Mucosa of rectum (tissue), 2 donors: ENCODE measurements around the gene CCDC85C.

Experiments
- H3K27ac ChIP-seq, 2 donors: one replicate each; pipeline ENCODE4 v1.7.0; 2013; ENCODE audit warnings: inconsistent platforms in 2 of 2, low read depth in 2 of 2, low read length in 2 of 2
- H3K27me3 ChIP-seq, 2 donors: one replicate each; pipeline ENCODE4 v1.7.0; 2013; ENCODE audit warnings: low read length in 2 of 2; ENCODE audit not compliant: control insufficient read depth in 2 of 2, insufficient read depth in 2 of 2
- H3K36me3 ChIP-seq, 2 donors: one replicate each; pipeline ENCODE4 v1.7.0; 2013; ENCODE audit warnings: low read length in 2 of 2; ENCODE audit not compliant: control insufficient read depth in 2 of 2, insufficient read depth in 2 of 2
- H3K4me1 ChIP-seq, 2 donors: one replicate each; pipeline ENCODE4 v1.7.0; 2013; ENCODE audit warnings: low read length in 2 of 2, mild to moderate bottlenecking in 1 of 2; ENCODE audit not compliant: control insufficient read depth in 2 of 2, insufficient read depth in 2 of 2
- H3K4me3 ChIP-seq, 2 donors: one replicate each; pipeline ENCODE4 v1.7.0; 2013; ENCODE audit warnings: low read length in 2 of 2
- H3K9ac ChIP-seq, 2 donors: one replicate each; pipeline ENCODE4 v1.7.0; 2013; ENCODE audit warnings: low read length in 2 of 2, low read depth in 1 of 2, mild to moderate bottlenecking in 1 of 2
- H3K9me3 ChIP-seq, 2 donors: one replicate each; pipeline ENCODE4 v1.7.0; 2013; ENCODE audit warnings: low read length in 2 of 2; ENCODE audit not compliant: control insufficient read depth in 2 of 2
- donor health status: healthy.
- donor health status: Normal muscosa, but diverticular disease.

CCDC85C gene

GRCh38 chr14:99548255-99548654 is 55.8 kb downstream of the CCDC85C start:
- Histone ChIP-seq H3K4me3 (no peak overlapping the region), H3K9me3 (no peaks in the 10 kb centered on the region), H3K36me3 (no peaks in the 10 kb centered on the region), H3K4me1 (peaks cover 18 to 21% of the 10 kb centered on the region in 2 donors), H3K9ac (no peak overlapping the region), H3K27me3 (no peaks in the 10 kb centered on the region), H3K27ac (no peak overlapping the region)

DNA sequence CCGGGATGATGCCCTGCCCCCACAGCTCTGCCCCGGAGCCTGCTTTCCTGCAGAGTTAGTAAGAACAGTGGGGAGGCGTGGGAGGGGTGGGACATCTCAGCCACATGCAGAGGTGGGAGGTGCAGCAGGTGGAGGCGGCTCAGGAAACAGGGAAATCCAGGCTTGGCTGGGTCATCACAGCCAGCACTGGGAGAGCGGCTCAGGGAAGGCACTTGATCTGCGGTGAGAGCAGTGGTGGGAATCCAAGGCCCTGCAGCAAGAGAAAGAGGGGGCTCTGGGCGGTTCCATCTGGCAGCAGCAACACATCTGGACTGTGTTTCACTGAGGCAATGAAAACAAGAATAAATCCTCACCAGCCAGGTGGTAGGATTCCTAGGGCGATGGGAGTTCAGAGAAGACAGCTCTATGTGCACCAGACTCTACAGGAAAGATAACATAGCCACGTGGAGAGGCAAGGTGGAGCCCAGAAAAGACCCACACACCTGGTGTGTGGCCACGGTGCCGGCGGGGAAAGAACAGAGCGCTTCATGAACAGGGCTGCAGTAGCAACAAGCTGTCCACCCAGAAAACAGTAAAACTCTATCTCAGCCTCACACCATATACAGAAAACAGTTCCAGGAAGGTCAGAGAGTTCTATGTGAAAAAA is 57.6 kb downstream of the CCDC85C start:
- Histone ChIP-seq H3K9me3 (no peaks in the 10 kb centered on the region), H3K4me3 (no peak overlapping the region), H3K27me3 (no peaks in the 10 kb centered on the region), H3K4me1 (peaks cover 5 to 7% of the 10 kb centered on the region in 2 donors), H3K36me3 (no peaks in the 10 kb centered on the region), H3K9ac (no peak overlapping the region), H3K27ac (no peak overlapping the region)

DNA sequence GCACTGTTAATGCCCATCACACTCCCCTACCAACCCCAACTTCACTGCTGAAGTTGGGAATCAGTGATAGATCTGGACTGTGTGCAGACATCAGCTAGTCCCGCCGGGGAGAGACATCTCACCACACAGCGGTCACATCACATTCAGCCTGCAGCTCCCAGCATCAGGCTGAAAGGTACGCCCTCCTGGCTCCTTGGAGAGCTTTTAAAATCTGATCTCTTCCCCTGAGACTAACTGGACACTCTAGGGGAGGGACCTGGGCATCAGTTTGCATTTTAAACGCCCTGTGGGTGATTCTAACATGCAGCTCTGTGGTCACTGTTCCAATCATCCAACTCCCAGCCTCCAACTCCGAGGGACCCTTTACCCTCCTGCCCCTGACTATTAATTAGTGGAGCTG is 58.4 kb downstream of the CCDC85C start:
- no peaks in the 10 kb centered on the region for H3K27me3 ChIP-seq

DNA sequence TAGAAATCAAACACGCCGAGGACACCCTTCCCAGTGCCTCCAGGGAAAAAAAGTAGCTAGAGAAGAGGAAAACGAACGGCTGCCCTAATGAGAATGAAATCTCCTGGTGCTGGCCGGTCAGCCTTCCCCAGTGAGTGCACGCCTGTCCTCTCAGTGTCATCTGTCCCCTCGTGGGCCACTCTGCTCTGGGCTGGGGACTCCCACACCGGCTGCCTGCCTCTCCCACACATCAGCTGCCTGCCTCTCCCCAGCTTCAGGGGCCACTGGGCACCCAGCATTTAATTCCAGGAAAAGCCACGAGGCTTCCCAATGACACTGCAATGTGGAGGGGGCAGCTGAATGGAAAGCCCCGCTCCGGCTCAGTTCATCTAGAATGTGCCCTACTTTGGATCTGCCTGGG is 59.0 kb downstream of the CCDC85C start:
- Histone ChIP-seq H3K27me3 (no peaks in the 10 kb centered on the region), H3K4me3 (no peak overlapping the region), H3K4me1 (peaks cover 0 to 3% of the 10 kb centered on the region in 2 donors), H3K36me3 (no peaks in the 10 kb centered on the region), H3K9me3 (no peaks in the 10 kb centered on the region), H3K27ac (no peak overlapping the region), H3K9ac (no peak overlapping the region)

More for the DNA sequence above, 58.4 kb downstream of the CCDC85C start:
- no peak overlapping the region for H3K27ac ChIP-seq
- peaks cover 0 to 3% of the 10 kb centered on the region in 2 donors for H3K4me1 ChIP-seq
- H3K4me3 ChIP-seq, result no peak overlapping the region
- no peak overlapping the region for H3K9ac ChIP-seq
- no peaks in the 10 kb centered on the region for H3K36me3 ChIP-seq
- H3K9me3 ChIP-seq, result no peaks in the 10 kb centered on the region

DNA sequence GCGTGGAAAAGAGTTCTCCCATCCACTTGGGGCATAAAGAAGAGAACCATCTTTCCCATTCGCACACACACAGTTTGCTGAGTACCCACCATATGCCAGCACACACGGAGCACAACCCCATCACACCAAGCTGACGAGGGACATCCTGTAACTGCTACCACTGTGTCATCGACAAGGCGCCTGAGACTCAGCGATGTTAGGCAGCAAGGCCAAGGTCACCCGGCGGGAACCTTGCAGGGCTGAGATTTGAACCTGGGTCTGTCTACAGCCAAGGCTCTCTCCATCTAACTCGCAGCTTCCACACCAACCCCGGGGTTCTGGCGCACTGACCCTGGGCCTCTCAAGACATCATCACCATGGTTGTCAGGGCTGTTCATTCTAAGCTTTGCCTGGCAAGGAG is 60.0 kb downstream of the CCDC85C start:
- Histone ChIP-seq H3K27me3 (no peaks in the 10 kb centered on the region), H3K9ac (no peak overlapping the region), H3K9me3 (no peaks in the 10 kb centered on the region), H3K27ac (no peak overlapping the region), H3K4me3 (no peak overlapping the region), H3K36me3 (no peaks in the 10 kb centered on the region), H3K4me1 (peaks cover 0 to 3% of the 10 kb centered on the region in 2 donors)

GRCh38 chr14:99543370-99543769 is 60.6 kb downstream of the CCDC85C start:
- H3K4me3 ChIP-seq, result no peak overlapping the region
- H3K9me3 ChIP-seq, result no peaks in the 10 kb centered on the region
- no peak overlapping the region for H3K9ac ChIP-seq
- H3K27me3 ChIP-seq, result no peaks in the 10 kb centered on the region
- peaks cover 0 to 3% of the 10 kb centered on the region in 2 donors for H3K4me1 ChIP-seq
- no peak overlapping the region for H3K27ac ChIP-seq
- no peaks in the 10 kb centered on the region for H3K36me3 ChIP-seq

DNA sequence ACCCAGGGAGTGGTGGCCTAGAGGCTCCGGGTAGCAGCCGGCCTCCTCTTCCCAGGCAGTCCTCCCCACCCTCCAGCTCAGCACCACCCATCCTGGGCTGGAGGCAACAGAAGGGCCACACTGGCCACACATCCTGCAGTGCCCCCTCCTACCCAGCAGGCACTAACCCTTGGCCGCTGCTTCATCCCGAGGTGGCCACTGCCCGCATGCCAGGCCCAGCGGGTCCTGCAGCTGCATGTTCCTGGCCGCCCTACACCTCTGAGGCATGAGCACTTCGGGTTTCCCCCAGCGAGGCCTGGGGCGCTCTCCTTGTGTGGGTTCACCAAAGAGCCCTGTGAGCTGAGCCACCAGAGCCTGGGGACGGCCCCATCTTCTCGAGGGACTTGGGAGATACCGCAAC is 61.4 kb downstream of the CCDC85C start:
- no peak overlapping the region for H3K27ac ChIP-seq
- H3K4me3 ChIP-seq, result no peak overlapping the region
- no peaks in the 10 kb centered on the region for H3K36me3 ChIP-seq
- H3K9ac ChIP-seq, result no peak overlapping the region
- no peaks in the 10 kb centered on the region for H3K9me3 ChIP-seq
- no peaks in the 10 kb centered on the region for H3K27me3 ChIP-seq
- peaks cover 0 to 3% of the 10 kb centered on the region in 2 donors for H3K4me1 ChIP-seq

DNA sequence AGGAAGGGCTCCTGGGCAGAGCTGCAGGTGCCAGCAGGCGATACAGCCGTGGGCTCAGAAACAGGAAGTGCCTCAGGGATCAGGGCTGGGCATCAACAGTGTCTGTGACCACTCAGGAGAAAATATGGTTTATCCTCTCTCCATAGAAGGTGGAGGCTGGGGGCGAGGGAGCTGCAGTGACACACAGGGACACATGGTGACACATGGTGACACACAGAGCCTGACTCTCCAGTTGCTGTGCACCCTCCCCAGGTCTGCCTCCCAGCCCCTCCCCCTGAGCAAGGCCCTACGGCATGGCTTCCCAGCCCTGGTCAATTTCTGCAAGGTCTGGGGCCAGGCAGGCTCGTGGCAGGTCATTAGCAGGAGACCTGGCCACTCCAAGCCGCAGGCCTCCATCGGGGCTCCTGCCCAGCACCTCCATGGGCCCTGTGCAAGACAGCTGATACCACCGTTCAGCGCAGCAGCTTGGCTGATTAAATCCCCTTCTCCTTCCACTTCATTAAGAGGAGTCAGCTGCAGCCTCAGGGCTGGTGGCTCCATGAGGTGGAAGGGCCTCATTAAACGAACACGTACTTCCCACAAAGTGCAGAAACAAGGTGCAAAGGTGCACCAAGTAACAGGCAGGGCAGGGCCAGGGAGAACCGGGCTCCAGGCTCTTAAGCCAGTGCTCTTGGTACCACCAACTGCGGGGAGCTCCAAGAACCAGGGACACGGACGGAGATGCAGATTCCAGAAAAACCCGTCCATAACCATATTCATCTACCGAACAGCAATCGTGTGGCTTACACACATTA is 62.1 kb downstream of the CCDC85C start:
- Histone ChIP-seq H3K36me3 (no peaks in the 10 kb centered on the region), H3K9ac (no peak overlapping the region), H3K4me3 (no peak overlapping the region), H3K27ac (no peak overlapping the region), H3K9me3 (no peaks in the 10 kb centered on the region), H3K4me1 (peaks cover 0 to 3% of the 10 kb centered on the region in 2 donors), H3K27me3 (no peaks in the 10 kb centered on the region)

DNA sequence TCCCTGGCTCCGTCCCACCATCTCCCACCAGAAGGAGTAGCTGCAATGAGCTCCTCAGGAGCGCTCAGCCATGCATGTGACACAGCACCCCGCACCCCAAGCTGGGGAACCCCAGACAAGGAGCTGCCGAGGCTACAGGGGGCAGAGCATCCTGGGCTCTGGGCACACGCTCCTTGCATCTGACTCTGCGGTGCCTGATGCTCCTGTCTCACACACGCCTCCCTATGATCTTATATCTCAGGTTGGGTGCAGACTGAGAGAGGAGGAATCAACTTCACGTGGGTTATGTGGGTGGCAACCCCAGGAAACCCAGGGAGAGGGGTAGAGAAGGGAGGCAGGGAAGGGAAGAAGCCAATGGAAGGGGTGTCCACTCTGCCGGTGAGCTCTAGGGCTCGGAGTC is 62.8 kb downstream of the CCDC85C start:
- Histone ChIP-seq H3K27me3 (no peaks in the 10 kb centered on the region), H3K4me3 (no peak overlapping the region), H3K9me3 (no peaks in the 10 kb centered on the region), H3K9ac (no peak overlapping the region), H3K36me3 (no peaks in the 10 kb centered on the region), H3K27ac (no peak overlapping the region), H3K4me1 (peaks cover 0 to 3% of the 10 kb centered on the region in 2 donors)

DNA sequence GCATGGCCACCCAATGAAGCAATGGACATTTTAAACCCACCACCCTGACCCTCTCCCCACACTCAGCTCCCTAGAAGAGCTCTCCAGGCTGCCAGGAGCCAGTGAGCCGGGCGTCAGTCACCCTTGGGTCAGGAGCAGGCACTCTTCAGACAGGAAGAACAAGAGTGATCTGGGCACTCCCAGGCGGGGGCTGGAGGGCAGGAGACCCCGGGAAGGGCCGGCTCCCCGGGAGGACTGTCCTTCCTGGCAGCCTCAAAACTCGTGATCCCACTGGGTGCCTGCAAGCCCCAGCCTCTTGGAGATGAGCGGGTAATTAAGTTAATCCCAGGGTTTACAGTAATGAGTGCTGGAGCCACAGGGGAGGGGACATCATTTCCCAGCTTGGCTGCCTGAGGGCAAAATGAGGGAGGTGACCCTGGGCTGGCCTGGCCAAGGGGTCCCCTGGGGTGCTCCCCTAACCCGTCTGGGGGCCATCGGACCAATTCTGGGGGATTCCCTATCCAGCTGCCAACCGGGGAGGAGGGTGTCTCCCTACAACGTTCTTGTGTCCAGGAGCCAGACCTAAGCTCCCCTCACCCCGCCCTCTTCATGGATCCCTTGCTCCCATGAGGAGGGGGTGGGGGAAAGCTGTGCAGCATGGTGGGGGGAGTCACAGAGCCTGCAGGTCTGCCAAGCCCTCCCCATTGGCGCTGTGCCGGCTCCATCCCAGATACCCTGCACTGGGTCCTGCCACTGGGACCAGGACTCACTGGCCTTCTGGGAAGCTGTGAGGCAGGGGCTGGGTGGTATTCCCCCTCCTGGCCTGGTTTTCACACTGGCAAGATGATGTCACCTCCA is 63.6 kb downstream of the CCDC85C start:
- Histone ChIP-seq H3K4me1 (peaks cover 0 to 3% of the 10 kb centered on the region in 2 donors), H3K36me3 (no peaks in the 10 kb centered on the region), H3K9me3 (no peaks in the 10 kb centered on the region), H3K27me3 (no peaks in the 10 kb centered on the region), H3K4me3 (no peak overlapping the region), H3K27ac (no peak overlapping the region), H3K9ac (no peak overlapping the region)
